Liver (tissue), 3 donors: ENCODE results near the gene RHEB.

Experiments used
- EGR1 ChIP-seq, 2 donors: IDR thresholded peaks; 2 replicates each; pipeline ENCODE4 v1.6.1; 2016 to 2018; ENCODE audit warnings: antibody characterized with exemption in 2 of 2, low read depth in 2 of 2
- FOXA1 ChIP-seq: IDR thresholded peaks from 2 replicates; pipeline ENCODE4 v1.6.1; 2016; ENCODE audit warnings: antibody characterized with exemption
- FOXA2 ChIP-seq: IDR thresholded peaks from 2 replicates; pipeline ENCODE4 v1.6.1; 2016; ENCODE audit warnings: antibody characterized with exemption
- MAX ChIP-seq: IDR thresholded peaks from 2 replicates; pipeline ENCODE4 v1.6.1; 2016; ENCODE audit warnings: antibody characterized with exemption
- RAD21 ChIP-seq, 2 donors: IDR thresholded peaks; 2 replicates each; pipeline ENCODE4 v1.6.1; 2016; ENCODE audit warnings: antibody characterized with exemption in 2 of 2, mild to moderate bottlenecking in 2 of 2
- TAF1 ChIP-seq: conservative IDR thresholded peaks from 2 replicates; pipeline ENCODE4 v1.6.1; 2016; ENCODE audit warnings: antibody characterized with exemption, mild to moderate bottlenecking
- YY1 ChIP-seq: IDR thresholded peaks from 2 replicates; pipeline ENCODE4 v1.6.1; 2016; ENCODE audit warnings: antibody characterized with exemption, mild to moderate bottlenecking
- TF ChIP-seq, protein P1 (sequence below): fragments of 150-350 bp; IDR thresholded peaks from 2 replicates; pipeline ENCODE4 v1.5.1; 2017; ENCODE audit warnings: improper control_type of control experiment, low read depth, low read length; ENCODE audit not compliant: missing input control
- TF ChIP-seq, protein P2 (sequence below): IDR thresholded peaks from 2 replicates; pipeline ENCODE4 v1.6.1; 2016; ENCODE audit warnings: antibody characterized with exemption
- TF ChIP-seq, protein P3 (sequence below): IDR thresholded peaks from 2 replicates; pipeline ENCODE4 v1.6.1; 2016; ENCODE audit warnings: antibody characterized with exemption, mild to moderate bottlenecking
- TF ChIP-seq, protein P4 (sequence below): IDR thresholded peaks from 2 replicates; pipeline ENCODE4 v1.6.1; 2016; ENCODE audit warnings: antibody characterized with exemption
- donor health status: healthy.
- donor health status: healthy.

GRCh38 chr7:151483711-151483983 is 36.0 kb downstream of the RHEB start:
- no peak for TF ChIP-seq TAF1
- TF ChIP-seq MAX = no peak
- TF ChIP-seq, protein P1, sequence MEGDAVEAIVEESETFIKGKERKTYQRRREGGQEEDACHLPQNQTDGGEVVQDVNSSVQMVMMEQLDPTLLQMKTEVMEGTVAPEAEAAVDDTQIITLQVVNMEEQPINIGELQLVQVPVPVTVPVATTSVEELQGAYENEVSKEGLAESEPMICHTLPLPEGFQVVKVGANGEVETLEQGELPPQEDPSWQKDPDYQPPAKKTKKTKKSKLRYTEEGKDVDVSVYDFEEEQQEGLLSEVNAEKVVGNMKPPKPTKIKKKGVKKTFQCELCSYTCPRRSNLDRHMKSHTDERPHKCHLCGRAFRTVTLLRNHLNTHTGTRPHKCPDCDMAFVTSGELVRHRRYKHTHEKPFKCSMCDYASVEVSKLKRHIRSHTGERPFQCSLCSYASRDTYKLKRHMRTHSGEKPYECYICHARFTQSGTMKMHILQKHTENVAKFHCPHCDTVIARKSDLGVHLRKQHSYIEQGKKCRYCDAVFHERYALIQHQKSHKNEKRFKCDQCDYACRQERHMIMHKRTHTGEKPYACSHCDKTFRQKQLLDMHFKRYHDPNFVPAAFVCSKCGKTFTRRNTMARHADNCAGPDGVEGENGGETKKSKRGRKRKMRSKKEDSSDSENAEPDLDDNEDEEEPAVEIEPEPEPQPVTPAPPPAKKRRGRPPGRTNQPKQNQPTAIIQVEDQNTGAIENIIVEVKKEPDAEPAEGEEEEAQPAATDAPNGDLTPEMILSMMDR = no peak
- no peak for TF ChIP-seq YY1
- no peak for TF ChIP-seq FOXA1
- no peak for TF ChIP-seq FOXA2
- TF ChIP-seq EGR1 (IDR thresholded peaks at IDR 0.05; ENCODE audit: low read depth in 2 of 2) = no peak
- TF ChIP-seq, protein P2, sequence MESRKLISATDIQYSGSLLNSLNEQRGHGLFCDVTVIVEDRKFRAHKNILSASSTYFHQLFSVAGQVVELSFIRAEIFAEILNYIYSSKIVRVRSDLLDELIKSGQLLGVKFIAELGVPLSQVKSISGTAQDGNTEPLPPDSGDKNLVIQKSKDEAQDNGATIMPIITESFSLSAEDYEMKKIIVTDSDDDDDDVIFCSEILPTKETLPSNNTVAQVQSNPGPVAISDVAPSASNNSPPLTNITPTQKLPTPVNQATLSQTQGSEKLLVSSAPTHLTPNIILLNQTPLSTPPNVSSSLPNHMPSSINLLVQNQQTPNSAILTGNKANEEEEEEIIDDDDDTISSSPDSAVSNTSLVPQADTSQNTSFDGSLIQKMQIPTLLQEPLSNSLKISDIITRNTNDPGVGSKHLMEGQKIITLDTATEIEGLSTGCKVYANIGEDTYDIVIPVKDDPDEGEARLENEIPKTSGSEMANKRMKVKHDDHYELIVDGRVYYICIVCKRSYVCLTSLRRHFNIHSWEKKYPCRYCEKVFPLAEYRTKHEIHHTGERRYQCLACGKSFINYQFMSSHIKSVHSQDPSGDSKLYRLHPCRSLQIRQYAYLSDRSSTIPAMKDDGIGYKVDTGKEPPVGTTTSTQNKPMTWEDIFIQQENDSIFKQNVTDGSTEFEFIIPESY = no peak
- no peak for TF ChIP-seq RAD21 (IDR thresholded peaks at IDR 0.05)
- TF ChIP-seq, protein P3, sequence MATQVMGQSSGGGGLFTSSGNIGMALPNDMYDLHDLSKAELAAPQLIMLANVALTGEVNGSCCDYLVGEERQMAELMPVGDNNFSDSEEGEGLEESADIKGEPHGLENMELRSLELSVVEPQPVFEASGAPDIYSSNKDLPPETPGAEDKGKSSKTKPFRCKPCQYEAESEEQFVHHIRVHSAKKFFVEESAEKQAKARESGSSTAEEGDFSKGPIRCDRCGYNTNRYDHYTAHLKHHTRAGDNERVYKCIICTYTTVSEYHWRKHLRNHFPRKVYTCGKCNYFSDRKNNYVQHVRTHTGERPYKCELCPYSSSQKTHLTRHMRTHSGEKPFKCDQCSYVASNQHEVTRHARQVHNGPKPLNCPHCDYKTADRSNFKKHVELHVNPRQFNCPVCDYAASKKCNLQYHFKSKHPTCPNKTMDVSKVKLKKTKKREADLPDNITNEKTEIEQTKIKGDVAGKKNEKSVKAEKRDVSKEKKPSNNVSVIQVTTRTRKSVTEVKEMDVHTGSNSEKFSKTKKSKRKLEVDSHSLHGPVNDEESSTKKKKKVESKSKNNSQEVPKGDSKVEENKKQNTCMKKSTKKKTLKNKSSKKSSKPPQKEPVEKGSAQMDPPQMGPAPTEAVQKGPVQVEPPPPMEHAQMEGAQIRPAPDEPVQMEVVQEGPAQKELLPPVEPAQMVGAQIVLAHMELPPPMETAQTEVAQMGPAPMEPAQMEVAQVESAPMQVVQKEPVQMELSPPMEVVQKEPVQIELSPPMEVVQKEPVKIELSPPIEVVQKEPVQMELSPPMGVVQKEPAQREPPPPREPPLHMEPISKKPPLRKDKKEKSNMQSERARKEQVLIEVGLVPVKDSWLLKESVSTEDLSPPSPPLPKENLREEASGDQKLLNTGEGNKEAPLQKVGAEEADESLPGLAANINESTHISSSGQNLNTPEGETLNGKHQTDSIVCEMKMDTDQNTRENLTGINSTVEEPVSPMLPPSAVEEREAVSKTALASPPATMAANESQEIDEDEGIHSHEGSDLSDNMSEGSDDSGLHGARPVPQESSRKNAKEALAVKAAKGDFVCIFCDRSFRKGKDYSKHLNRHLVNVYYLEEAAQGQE = no peak
- TF ChIP-seq, protein P4, sequence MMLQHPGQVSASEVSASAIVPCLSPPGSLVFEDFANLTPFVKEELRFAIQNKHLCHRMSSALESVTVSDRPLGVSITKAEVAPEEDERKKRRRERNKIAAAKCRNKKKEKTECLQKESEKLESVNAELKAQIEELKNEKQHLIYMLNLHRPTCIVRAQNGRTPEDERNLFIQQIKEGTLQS = no peak
